Measurements from ENCODE around the gene YIPF1. TPM values are rescaled to one million over a fixed set of nuclear protein-coding genes. Genes with fewer than 3 reads are reported as not detected.
"Not testable (repeated sequence)": the region's sequence is repeated elsewhere in the genome, so short reads cannot be mapped to it uniquely, and the experiment has no call there.

The YIPF1 gene
- total RNA-seq, 4 donors from 2014 or later: 14.9 to 26.1 (median 23.5) TPM

DNA sequence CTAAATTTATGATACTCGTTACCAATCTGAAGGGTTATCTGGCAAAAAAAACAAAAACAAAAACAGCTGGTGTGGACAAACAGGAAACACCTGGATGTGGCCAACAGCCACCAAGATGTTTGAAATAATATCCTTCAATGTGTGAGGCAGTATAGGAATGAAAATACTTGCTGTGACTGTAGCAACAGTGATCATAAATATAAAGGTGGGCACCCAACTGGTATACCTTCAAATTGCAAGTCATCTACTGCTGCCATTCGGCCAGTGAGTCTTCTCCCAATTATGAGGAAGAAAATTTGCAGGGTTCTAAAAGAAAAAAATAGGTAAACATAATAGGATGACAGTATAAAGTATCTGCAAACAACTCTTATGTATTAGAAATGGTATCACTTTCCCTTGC lies 916 bp downstream of the YIPF1 start:
- Histone ChIP-seq H3K27me3 (no peaks in the 10 kb centered on the region), H3K27ac (no peak overlapping the region), H3K4me3 (peak overlapping the region; percentile 65), H3K36me3 (peaks cover 27% of the 10 kb centered on the region), H3K9me3 (no peaks in the 10 kb centered on the region), H3K4me1 (peaks cover 20% of the 10 kb centered on the region)
- WGBS: 42% methylated on average over 2 of the region's 2 CpGs
- no peak for DNase-seq (ENCODE audit: low spot score in 2 of 2)
- TF ChIP-seq EP300 (IDR thresholded peaks at IDR 0.05) (no peak), POLR2AphosphoS5 (IDR thresholded peaks at IDR 0.05) (no peak), POLR2A (IDR thresholded peaks at IDR 0.05) (no peak)
- TF ChIP-seq, protein P1, sequence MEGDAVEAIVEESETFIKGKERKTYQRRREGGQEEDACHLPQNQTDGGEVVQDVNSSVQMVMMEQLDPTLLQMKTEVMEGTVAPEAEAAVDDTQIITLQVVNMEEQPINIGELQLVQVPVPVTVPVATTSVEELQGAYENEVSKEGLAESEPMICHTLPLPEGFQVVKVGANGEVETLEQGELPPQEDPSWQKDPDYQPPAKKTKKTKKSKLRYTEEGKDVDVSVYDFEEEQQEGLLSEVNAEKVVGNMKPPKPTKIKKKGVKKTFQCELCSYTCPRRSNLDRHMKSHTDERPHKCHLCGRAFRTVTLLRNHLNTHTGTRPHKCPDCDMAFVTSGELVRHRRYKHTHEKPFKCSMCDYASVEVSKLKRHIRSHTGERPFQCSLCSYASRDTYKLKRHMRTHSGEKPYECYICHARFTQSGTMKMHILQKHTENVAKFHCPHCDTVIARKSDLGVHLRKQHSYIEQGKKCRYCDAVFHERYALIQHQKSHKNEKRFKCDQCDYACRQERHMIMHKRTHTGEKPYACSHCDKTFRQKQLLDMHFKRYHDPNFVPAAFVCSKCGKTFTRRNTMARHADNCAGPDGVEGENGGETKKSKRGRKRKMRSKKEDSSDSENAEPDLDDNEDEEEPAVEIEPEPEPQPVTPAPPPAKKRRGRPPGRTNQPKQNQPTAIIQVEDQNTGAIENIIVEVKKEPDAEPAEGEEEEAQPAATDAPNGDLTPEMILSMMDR (IDR thresholded peaks at IDR 0.05): no peak

DNA sequence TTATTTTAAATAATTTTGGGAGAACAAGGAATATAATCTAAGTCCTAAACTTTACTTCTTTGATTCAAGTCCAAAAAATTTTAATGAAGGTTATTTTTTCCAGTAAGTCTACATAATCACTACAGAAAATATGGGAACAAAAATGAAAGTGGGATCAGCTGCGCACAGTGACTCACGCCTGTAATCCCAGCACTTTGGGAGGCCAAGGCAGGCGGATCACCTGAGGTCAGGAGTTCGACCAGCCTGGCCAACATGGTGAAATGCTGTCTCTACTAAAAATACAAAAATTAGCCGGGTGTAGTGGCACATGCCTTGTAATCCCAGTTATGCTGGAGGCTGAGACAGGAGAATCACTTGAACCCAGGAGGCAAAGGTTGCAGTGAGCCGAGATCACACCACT lies 6.0 kb downstream of the YIPF1 start:
- not testable (repeated sequence) for H3K4me3 ChIP-seq; H3K4me1 ChIP-seq; H3K27ac ChIP-seq; H3K9me3 ChIP-seq; H3K27me3 ChIP-seq; DNase-seq (ENCODE audit: low spot score in 2 of 2)
- H3K36me3 ChIP-seq: peaks cover 51% of the 10 kb centered on the region
- WGBS: 93% methylated on average over 6 of the region's 6 CpGs

DNA sequence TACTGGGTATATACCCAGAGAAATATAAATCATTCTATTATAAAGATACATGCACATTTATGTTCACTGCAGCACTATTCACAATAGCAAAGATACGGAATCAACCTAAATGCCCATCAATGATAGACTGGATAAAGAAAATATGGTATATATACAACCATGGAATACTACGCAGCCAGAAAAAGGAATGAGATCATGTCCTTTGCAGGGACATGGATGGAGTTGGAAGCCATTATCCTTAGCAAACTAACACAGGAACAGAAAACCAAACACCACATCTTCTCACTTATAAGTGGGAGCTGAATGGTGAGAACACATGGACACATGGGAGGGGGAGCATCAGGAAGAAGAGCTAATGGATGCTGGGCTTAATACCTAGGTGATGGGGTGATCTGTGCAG lies 7.7 kb downstream of the YIPF1 start:
- DNase-seq (ENCODE audit: low spot score in 2 of 2); H3K4me3 ChIP-seq; H3K27me3 ChIP-seq; H3K4me1 ChIP-seq; H3K9me3 ChIP-seq; H3K27ac ChIP-seq: not testable (repeated sequence)
- 97% methylated on average over 2 of the region's 2 CpGs for WGBS
- peaks cover 61% of the 10 kb centered on the region for H3K36me3 ChIP-seq

DNA sequence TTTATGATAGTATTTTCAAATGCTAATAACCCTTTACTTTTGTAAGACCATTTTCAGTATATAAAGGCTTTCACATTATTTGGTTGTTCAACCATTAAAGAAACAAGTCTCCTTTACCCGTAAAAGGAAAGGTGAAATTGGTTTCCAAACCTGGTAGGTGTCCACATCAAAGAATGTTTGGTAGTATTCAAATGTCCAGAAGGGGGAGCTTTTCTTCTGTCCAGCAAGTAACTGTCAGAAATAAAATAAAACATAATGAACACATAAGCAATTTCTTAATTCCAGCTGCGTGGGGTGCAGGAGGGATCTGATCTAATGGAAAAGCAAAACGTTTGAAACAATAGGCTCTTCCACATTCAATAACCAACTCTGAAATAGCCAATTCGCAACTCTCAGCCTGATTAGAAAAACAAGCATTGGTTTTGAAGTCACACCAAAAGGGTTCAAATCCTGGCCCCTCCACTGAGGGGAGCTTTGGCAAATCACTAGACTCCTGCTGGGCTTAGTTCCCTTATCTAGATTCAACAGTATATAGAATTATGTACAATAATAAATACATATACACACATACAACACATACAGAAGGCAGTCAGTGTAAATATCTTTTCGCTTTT lies 11.0 kb downstream of the YIPF1 start:
- H3K9me3 ChIP-seq: no peaks in the 10 kb centered on the region
- no peak overlapping the region for H3K4me3 ChIP-seq
- no peak for DNase-seq (ENCODE audit: low spot score in 2 of 2)
- WGBS: 47% methylated on average over 5 of the region's 5 CpGs
- H3K27ac ChIP-seq: no peak overlapping the region
- no peaks in the 10 kb centered on the region for H3K4me1 ChIP-seq
- H3K36me3 ChIP-seq: peaks cover 62% of the 10 kb centered on the region
- no peaks in the 10 kb centered on the region for H3K27me3 ChIP-seq
- no peak for TF ChIP-seq POLR2A (IDR thresholded peaks at IDR 0.05)
- no peak for TF ChIP-seq EP300 (IDR thresholded peaks at IDR 0.05)
- TF ChIP-seq, protein P1 (IDR thresholded peaks at IDR 0.05): peak; percentile 24 to 33
- TF ChIP-seq POLR2AphosphoS5 (IDR thresholded peaks at IDR 0.05): no peak

DNA sequence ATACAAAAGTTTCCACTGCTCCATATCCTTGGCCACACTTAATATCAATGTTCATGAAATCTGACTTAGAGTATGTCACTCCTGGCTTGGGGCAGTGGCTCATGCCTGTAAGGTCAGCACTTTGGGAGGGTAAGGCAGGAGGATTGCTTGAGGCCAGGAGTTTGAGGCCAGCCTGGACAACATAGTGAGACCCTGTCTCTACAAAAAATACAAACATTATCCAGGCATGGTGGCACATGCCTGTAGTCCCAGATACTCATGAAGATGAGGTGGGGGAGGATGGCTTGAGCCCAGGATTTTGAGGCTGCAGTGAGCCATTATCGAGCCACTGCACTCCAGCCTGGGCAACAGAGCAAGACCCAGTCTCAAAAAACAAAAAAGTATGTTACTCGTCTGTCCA lies 14.4 kb downstream of the YIPF1 start:
- 98% methylated on average over 2 of the region's 2 CpGs for WGBS
- peaks cover 78% of the 10 kb centered on the region for H3K36me3 ChIP-seq
- not testable (repeated sequence) for H3K4me3 ChIP-seq; DNase-seq (ENCODE audit: low spot score in 2 of 2); H3K27ac ChIP-seq; H3K27me3 ChIP-seq; H3K9me3 ChIP-seq; H3K4me1 ChIP-seq

DNA sequence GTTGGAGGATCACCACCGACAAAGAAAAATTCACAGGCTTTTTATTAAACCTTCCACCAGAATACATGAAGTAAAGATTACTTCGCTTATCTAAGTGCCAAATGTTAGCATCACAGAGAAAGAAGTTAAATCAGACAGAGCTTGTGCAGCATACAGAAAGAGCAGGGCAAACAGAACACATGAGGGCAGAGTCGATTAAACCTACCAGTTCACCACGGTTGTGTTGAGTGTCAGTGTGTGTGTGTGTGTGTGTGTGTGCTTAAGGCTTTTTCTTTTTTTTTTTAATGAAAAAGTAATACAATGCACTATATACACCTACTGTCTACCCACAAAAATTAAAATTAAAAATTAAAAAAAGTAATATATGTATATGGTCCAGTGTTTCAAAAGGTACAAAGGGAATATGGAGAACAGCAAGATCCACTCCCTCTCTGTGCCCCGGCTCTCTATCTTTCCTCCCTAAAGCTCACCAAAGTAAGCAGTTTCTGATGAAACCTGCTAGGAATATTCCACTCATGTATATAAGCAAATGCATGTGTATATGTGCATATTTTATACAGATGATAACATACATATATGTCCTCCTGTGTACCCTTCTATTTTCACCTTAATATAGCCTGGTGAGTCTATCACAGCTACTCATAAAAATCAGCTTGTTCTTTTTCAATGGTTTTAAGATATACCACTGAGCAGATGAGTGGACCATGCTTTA lies 17.7 kb downstream of the YIPF1 start:
- TF ChIP-seq, protein P1 (IDR thresholded peaks at IDR 0.05): no peak
- no peak for TF ChIP-seq POLR2AphosphoS5 (IDR thresholded peaks at IDR 0.05)
- TF ChIP-seq EP300 (IDR thresholded peaks at IDR 0.05): no peak
- TF ChIP-seq POLR2A (IDR thresholded peaks at IDR 0.05): no peak

More for the DNA sequence above, 17.7 kb downstream of the YIPF1 start:
- no peaks in the 10 kb centered on the region for H3K27me3 ChIP-seq
- no peak overlapping the region for H3K27ac ChIP-seq
- WGBS: 69% methylated on average over 5 of the region's 5 CpGs
- no peak overlapping the region for H3K4me3 ChIP-seq
- DNase-seq (ENCODE audit: low spot score in 2 of 2): no peak
- H3K4me1 ChIP-seq: no peaks in the 10 kb centered on the region
- H3K36me3 ChIP-seq: peaks cover 76% of the 10 kb centered on the region
- no peaks in the 10 kb centered on the region for H3K9me3 ChIP-seq

Measured in suprapubic skin (tissue), 4 donors.